Bronchial epithelial cell (primary cell): ENCODE results near the gene CNTNAP4. TPM values are rescaled to one million over a fixed set of nuclear protein-coding genes. Genes with fewer than 3 reads are reported as not detected.

Experiments used
- DNase-seq: peaks from one replicate; pipeline ENCODE4 v3.0.0-alpha.2; 2010; ENCODE audit warnings: low read depth
- FAIRE-seq: peaks from 2 replicates; lab custom pipeline; 2011; peaks lifted over from hg19 to GRCh38; lab: Jason Lieb, UNC
- H3K27me3 ChIP-seq: 2 replicates; pipeline ENCODE4 v1.5.1; 2011; ENCODE audit warnings: low read length; ENCODE audit not compliant: control insufficient read depth, insufficient read depth
- H3K36me3 ChIP-seq: 2 replicates; pipeline ENCODE4 v1.5.1; 2011; ENCODE audit warnings: low read length; ENCODE audit not compliant: control insufficient read depth, insufficient read depth
- H3K4me3 ChIP-seq: 2 replicates; pipeline ENCODE4 v1.5.1; 2011; ENCODE audit warnings: mild to moderate bottlenecking, low read depth, low read length, control low read depth
- total RNA-seq: library from RNA; depleted of rRNA; stranded (reverse); fragments of >200 nt; gene quantifications from 2 replicates; pipeline ENCODE4 v1.2.1, GENCODE V29; 2014
- TF ChIP-seq, protein P1 (sequence below): IDR thresholded peaks from 2 replicates; pipeline ENCODE4 v1.5.1; 2011; ENCODE audit warnings: mild to moderate bottlenecking, moderate library complexity, low read length, control low read depth, inconsistent platforms; ENCODE audit not compliant: insufficient read depth, severe bottlenecking

The CNTNAP4 gene
- total RNA-seq, 1 donor from 2014 or later: not detected

DNA sequence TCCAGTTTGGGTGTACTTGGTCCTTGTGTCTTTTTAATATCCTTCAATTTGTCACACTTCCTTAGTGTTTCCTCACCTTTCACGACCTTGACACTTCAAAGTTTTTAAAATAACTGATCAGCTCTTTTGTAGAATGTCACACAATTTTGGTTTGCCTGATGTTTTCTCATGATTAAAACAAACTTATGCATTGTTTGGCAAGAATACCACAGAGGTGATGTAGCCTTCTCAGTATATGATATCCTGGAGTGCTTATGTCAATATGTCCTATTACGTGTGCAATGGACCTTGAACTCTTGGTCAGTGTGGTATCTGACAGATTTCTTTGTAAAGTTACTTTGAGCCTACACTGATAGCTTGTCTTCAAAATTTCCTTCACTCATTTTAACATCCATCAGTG is 297.4 kb downstream of the CNTNAP4 start:
- TF ChIP-seq, protein P1, sequence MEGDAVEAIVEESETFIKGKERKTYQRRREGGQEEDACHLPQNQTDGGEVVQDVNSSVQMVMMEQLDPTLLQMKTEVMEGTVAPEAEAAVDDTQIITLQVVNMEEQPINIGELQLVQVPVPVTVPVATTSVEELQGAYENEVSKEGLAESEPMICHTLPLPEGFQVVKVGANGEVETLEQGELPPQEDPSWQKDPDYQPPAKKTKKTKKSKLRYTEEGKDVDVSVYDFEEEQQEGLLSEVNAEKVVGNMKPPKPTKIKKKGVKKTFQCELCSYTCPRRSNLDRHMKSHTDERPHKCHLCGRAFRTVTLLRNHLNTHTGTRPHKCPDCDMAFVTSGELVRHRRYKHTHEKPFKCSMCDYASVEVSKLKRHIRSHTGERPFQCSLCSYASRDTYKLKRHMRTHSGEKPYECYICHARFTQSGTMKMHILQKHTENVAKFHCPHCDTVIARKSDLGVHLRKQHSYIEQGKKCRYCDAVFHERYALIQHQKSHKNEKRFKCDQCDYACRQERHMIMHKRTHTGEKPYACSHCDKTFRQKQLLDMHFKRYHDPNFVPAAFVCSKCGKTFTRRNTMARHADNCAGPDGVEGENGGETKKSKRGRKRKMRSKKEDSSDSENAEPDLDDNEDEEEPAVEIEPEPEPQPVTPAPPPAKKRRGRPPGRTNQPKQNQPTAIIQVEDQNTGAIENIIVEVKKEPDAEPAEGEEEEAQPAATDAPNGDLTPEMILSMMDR: no peak
- DNase-seq: no peak
- FAIRE-seq: no peak
- Histone ChIP-seq H3K27me3 (no peaks in the 10 kb centered on the region), H3K36me3 (no peaks in the 10 kb centered on the region), H3K4me3 (no peak overlapping the region)

DNA sequence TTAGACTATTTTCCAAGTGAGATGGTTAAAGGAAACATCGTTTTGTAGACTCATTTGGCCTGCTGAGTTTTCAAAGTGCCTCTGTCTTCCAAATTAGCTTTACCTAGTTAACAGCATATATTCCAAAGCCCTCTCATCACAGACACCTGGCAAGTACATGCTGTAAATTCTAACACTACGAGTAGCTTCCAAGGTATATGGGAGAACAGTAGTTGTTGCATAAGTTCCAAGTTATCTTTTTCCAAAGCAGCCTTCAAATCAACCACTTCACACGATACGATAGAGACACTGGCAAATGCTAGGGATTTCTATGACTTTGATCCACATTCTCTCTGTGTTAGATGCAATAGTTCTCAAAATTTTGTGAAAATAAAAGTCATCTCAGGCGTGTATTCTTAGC is 299.3 kb downstream of the CNTNAP4 start:
- DNase-seq (no peak), FAIRE-seq (no peak)
- TF ChIP-seq, protein P1: no peak
- Histone ChIP-seq H3K4me3 (no peak overlapping the region), H3K27me3 (no peaks in the 10 kb centered on the region), H3K36me3 (no peaks in the 10 kb centered on the region)

DNA sequence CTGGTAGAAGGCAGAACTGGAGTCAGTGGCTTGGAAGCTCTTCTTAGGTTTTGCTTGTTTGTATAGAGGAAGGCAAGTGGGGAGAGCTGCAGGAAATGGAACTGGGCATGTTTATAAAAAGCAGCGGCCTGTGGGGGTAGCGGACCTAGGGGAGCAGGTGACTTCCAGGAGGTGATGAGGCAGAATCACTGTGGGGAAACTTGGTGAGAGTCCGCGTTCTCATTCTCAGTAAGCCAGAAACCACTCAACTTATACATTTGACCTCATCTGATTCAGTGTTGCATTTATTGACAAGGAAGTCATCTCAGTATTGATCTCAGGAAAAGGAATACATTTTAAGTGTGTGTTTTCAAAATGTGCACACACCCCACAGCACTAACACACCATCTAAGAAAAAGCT is 299.8 kb downstream of the CNTNAP4 start:
- H3K4me3 ChIP-seq: no peak overlapping the region
- no peaks in the 10 kb centered on the region for H3K36me3 ChIP-seq
- no peaks in the 10 kb centered on the region for H3K27me3 ChIP-seq
- TF ChIP-seq, protein P1: no peak
- DNase-seq: no peak
- FAIRE-seq: no peak

DNA sequence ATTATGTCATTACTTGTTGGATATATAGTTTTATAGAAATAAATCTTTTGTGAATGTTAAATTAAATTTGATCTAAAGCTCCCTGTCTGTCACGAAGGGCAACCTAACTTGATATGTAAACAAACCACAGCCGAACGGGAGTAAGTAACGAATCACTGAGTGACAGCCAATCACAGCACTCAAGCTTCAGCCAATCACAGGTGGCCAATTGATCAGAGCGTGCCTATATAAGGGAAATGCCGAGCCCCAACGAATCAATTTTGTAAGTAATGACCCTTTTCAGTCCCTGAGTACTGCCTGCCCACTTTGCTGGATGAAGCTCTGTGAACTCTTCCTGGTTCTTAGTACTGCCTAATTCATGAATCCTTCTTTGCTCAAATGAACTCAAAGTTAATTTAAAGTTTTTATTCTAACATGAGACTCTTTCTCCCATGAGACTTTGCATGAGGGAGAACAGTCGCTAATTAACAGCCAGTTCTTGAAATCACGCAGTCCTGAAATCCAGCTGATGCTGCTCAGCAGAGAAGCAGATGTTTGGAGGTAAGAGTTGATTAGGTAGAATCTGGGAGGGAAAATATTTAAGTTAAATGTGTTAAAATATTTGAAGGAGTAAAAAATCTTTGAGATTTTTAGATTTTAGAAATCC is 302.2 kb downstream of the CNTNAP4 start:
- H3K36me3 ChIP-seq: no peaks in the 10 kb centered on the region
- TF ChIP-seq, protein P1: no peak
- H3K27me3 ChIP-seq: no peaks in the 10 kb centered on the region
- FAIRE-seq (no peak), DNase-seq (no peak)
- H3K4me3 ChIP-seq: no peak overlapping the region

DNA sequence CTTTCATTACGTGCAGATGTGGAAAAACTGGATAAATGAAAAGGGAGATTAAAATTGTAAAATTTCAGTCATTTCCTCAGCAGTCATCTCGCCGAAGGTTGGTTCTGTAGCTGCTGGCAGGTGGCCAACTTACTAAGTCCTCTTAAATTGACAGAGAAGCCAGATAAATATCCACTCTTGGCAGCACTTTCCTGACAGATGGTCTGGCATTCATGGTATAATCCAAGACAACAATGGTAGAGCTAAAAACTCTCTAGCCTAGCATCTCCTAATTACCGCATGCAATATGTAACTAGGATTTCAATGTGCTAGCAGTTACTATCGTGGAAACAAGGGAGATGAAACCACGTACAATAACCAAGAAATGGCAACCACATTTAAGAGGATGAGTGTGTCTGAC is 306.3 kb downstream of the CNTNAP4 start:
- Histone ChIP-seq H3K36me3 (no peaks in the 10 kb centered on the region), H3K27me3 (no peaks in the 10 kb centered on the region), H3K4me3 (no peak overlapping the region)
- DNase-seq (no peak), FAIRE-seq (no peak)
- TF ChIP-seq, protein P1: no peak

DNA sequence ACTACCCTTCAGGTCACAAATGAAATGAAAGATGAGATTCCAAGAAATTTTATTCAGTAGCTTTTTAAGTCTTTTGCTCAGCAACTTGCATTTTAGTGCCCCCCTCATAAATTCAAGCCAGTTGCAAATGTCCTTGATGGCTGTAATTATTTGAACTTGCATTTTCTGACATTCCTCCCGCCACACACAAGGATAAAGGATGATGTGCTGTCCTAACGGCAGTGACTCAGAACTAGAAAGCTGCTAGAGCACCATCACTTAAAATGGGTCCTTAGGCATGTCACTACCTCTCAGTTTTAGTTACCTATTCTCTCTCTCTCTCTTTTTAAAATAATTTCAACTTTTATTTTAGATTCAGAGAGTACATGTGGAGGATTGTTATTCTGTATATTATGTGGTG is 306.7 kb downstream of the CNTNAP4 start:
- FAIRE-seq (no peak), DNase-seq (no peak)
- H3K4me3 ChIP-seq: no peak overlapping the region
- no peaks in the 10 kb centered on the region for H3K27me3 ChIP-seq
- TF ChIP-seq, protein P1: no peak
- no peaks in the 10 kb centered on the region for H3K36me3 ChIP-seq
